ENCODE measurements around the gene ITPR2. TPM values are rescaled to one million over a fixed set of nuclear protein-coding genes. Genes with fewer than 3 reads are reported as not detected.

ITPR2 gene
- polyA plus RNA-seq, 1 of the 3 experiments (the other 2 are of a cell fraction): 2.3 TPM

GRCh38 chr12:26821212-26821701 lies 11.7 kb downstream of the ITPR2 start:
- Histone ChIP-seq H3K27ac (ENCODE audit: low read depth in 2 of 2, low read length in 1 of 2) (peak overlapping the region in 1 of 2 experiments; percentile 76; a peak in 2 of 4 replicates), H3K9ac (peak overlapping the region; percentile 46)
- CTCF ChIA-PET: interaction anchor here (0.9 to 2.5 kb wide), 2 partner anchors 10 to 64 kb away, joined by 3 to 9 read pairs; no protein-coding TSS in a partner anchor

GRCh38 chr12:26818636-26819035 lies 14.4 kb downstream of the ITPR2 start:
- peaks cover 0 to 4% of the 10 kb centered on the region in 2 experiments; a peak in 3 of 4 replicates for H3K4me1 ChIP-seq (ENCODE audit: control insufficient read depth in 1 of 2, insufficient read depth in 2 of 2, low read depth in 1 of 2, low read length in 1 of 2)
- CTCF ChIA-PET: no interaction called here
- no peak overlapping the region for H3K27ac ChIP-seq (ENCODE audit: low read depth in 2 of 2, low read length in 1 of 2)
- POLR2A ChIA-PET: no interaction called here
- no peak for TF ChIP-seq FOSL2 (IDR thresholded peaks at IDR 0.05; ENCODE audit: borderline replicate concordance, low read depth)
- no peak for TF ChIP-seq CHD2 (IDR thresholded peaks at IDR 0.05; ENCODE audit: low read length, partially characterized antibody)
- no peak for TF ChIP-seq RCOR1 (IDR thresholded peaks at IDR 0.05; ENCODE audit: low read length)
- no peak for TF ChIP-seq RAD21 (IDR thresholded peaks at IDR 0.05; ENCODE audit: low read length)
- TF ChIP-seq ELF1 (IDR thresholded peaks at IDR 0.05): no peak
- TF ChIP-seq NRF1 (IDR thresholded peaks at IDR 0.05; ENCODE audit: low read depth, low read length): no peak
- TF ChIP-seq PBX3 (IDR thresholded peaks at IDR 0.05): no peak
- no peak for TF ChIP-seq EP300 (IDR thresholded peaks at IDR 0.05; ENCODE audit: borderline replicate concordance in 1 of 2, low read depth in 1 of 2, low read length in 1 of 2)
- TF ChIP-seq IRF3 (IDR thresholded peaks at IDR 0.05; ENCODE audit: low read depth, low read length): no peak
- no peak for TF ChIP-seq TAF1 (IDR thresholded peaks at IDR 0.05; ENCODE audit: borderline replicate concordance, low read depth, low read length)
- no peak for TF ChIP-seq SIN3A (IDR thresholded peaks at IDR 0.05; ENCODE audit: borderline replicate concordance, low read depth, low read length)
- TF ChIP-seq GABPA (IDR thresholded peaks at IDR 0.05; ENCODE audit: low read depth): no peak
- no peak for TF ChIP-seq TEAD4 (IDR thresholded peaks at IDR 0.05; ENCODE audit: borderline replicate concordance, insufficient read depth)
- no peak for TF ChIP-seq REST (IDR thresholded peaks at IDR 0.05; ENCODE audit: low read depth, low read length)
- no peak for TF ChIP-seq MEF2A (IDR thresholded peaks at IDR 0.05; ENCODE audit: borderline replicate concordance, low read depth)
- TF ChIP-seq EZH2phosphoT487 (IDR thresholded peaks at IDR 0.05; ENCODE audit: borderline replicate concordance, low read depth): no peak
- TF ChIP-seq, protein P1, sequence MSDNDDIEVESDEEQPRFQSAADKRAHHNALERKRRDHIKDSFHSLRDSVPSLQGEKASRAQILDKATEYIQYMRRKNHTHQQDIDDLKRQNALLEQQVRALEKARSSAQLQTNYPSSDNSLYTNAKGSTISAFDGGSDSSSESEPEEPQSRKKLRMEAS (IDR thresholded peaks at IDR 0.05; ENCODE audit: low read depth): no peak
- H3K4me2 ChIP-seq: no peak overlapping the region
- H2AFZ ChIP-seq (ENCODE audit: low read depth): no peak overlapping the region
- no peaks in the 10 kb centered on the region for H4K20me1 ChIP-seq (ENCODE audit: insufficient read depth)
- no peaks in the 10 kb centered on the region for H3K9me2 ChIP-seq
- peaks cover 0 to 3% of the 10 kb centered on the region in 2 experiments for H3K36me3 ChIP-seq (replicated peaks in 1 of 2; ENCODE audit: control insufficient read depth in 1 of 2, insufficient read depth in 2 of 2, low read length in 1 of 2)
- H3K9ac ChIP-seq: no peak overlapping the region
- H3K27me3 ChIP-seq (ENCODE audit: insufficient read depth): no peaks in the 10 kb centered on the region
- H3F3A ChIP-seq (replicated peaks; ENCODE audit: insufficient read depth): peaks cover 6% of the 10 kb centered on the region
- DNase-seq: no peak
- H3K79me2 ChIP-seq (ENCODE audit: insufficient read depth): peaks cover 22% of the 10 kb centered on the region; the same call in 1 of the 2 replicates
- WGBS (ENCODE audit: low lambda C conversion rate): 97% methylated on average over 2 of the region's 2 CpGs
- no peaks in the 10 kb centered on the region for H3K9me3 ChIP-seq
- no peak overlapping the region for H3K4me3 ChIP-seq (ENCODE audit: low read depth in 2 of 2, low read length in 1 of 2)

More at GRCh38 chr12:26821212-26821701, 11.7 kb downstream of the ITPR2 start:
- no peak for DNase-seq
- H3K4me3 ChIP-seq (ENCODE audit: low read depth in 2 of 2, low read length in 1 of 2): peak overlapping the region; percentile 17 to 24; a peak in 3 of 4 replicates
- no peak for TF ChIP-seq RCOR1 (IDR thresholded peaks at IDR 0.05; ENCODE audit: low read length)
- TF ChIP-seq JUND (IDR thresholded peaks at IDR 0.05): peak; percentile 4; the same call in 1 of the 2 replicates
- peak; percentile 33; the same call in 1 of the 2 replicates for TF ChIP-seq NFIC (IDR thresholded peaks at IDR 0.05; ENCODE audit: borderline replicate concordance)
- no peaks in the 10 kb centered on the region for H3K9me3 ChIP-seq
- H3K4me1 ChIP-seq (ENCODE audit: control insufficient read depth in 1 of 2, insufficient read depth in 2 of 2, low read depth in 1 of 2, low read length in 1 of 2): peaks cover 0 to 4% of the 10 kb centered on the region in 2 experiments; a peak in 3 of 4 replicates
- H3K9me2 ChIP-seq: no peaks in the 10 kb centered on the region
- peaks cover 13% of the 10 kb centered on the region for H3F3A ChIP-seq (replicated peaks; ENCODE audit: insufficient read depth)
- peaks cover 31% of the 10 kb centered on the region for H3K79me2 ChIP-seq (ENCODE audit: insufficient read depth)
- H4K20me1 ChIP-seq (ENCODE audit: insufficient read depth): no peaks in the 10 kb centered on the region
- no peaks in the 10 kb centered on the region for H3K36me3 ChIP-seq (replicated peaks in 1 of 2; ENCODE audit: control insufficient read depth in 1 of 2, insufficient read depth in 2 of 2, low read length in 1 of 2)
- no peaks in the 10 kb centered on the region for H3K27me3 ChIP-seq (ENCODE audit: insufficient read depth)
- peak overlapping the region; percentile 56 for H3K4me2 ChIP-seq
- POLR2A ChIA-PET: no interaction called here
- 60% methylated on average over 4 of the region's 4 CpGs for WGBS (ENCODE audit: low lambda C conversion rate)
- peak overlapping the region; percentile 51 for H2AFZ ChIP-seq (ENCODE audit: low read depth)
